ENCODE measurements around the gene OSBPL8. TPM values are rescaled to one million over a fixed set of nuclear protein-coding genes. Genes with fewer than 3 reads are reported as not detected.
A peak's percentile ranks its signal among the peaks of the same experiment; 100 is the strongest.

OSBPL8 gene
- total and polyA plus RNA-seq, 4 donors = 6.9 to 32.5 (median 22.9) TPM

DNA sequence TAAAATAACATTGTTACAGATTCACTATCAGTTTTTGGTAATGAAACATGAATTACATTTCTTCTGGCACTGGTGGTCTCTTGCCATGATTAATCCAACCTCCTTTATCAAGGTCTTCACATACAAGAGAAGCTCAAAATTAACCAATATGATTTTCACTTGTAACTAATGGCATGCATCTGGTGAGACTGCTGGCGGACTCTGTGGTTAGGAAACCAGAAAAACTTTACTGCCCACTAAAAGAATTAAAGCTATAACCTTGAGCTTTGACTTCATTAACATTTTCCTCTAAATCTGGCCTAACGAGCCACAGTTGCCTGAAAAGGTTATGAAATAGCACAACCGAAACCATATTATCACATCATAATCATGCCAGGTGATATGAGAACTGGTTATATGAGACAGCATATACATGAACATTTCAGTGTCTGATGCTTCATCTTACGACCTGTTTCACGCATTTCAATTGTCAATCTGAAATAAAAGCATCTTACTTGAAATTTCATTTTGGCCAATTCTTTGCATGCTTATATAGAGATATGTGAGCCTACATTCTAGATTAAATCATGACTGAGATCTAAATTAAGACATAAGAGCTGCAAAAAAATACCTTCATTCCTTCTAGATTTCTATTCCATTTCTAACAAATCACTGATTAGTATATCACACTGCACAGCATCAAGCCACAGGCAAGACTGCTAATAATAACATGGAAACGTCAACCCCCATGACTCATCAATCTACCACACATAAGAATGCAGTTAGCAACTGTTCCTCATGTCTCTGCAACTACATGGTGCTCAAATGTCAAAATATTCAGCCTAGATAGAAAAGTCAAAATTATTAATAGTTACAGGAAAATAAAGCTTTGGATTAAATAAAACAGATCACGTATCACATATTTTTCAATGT lies 89.3 kb downstream of the OSBPL8 start:
- H3K27me3 ChIP-seq (ENCODE audit: control insufficient read depth in 4 of 4, insufficient read depth in 4 of 4, low read length in 3 of 4) = no peaks in the 10 kb centered on the region
- H3K4me1 ChIP-seq (ENCODE audit: control insufficient read depth in 4 of 4, insufficient read depth in 4 of 4, low read length in 3 of 4) = no peaks in the 10 kb centered on the region
- DNase-seq (ENCODE audit: low spot score) = no peak
- no peak overlapping the region for H3K9ac ChIP-seq (ENCODE audit: low read depth in 1 of 2, low read length in 2 of 2)
- TF ChIP-seq, protein P1, sequence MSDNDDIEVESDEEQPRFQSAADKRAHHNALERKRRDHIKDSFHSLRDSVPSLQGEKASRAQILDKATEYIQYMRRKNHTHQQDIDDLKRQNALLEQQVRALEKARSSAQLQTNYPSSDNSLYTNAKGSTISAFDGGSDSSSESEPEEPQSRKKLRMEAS (IDR thresholded peaks at IDR 0.05) = no peak
- TF ChIP-seq JUND (IDR thresholded peaks at IDR 0.05) = peak; percentile 22 to 23
- no peak overlapping the region for H3K27ac ChIP-seq (ENCODE audit: low read depth in 1 of 2, low read length in 2 of 2)
- no peaks in the 10 kb centered on the region for H3K36me3 ChIP-seq (ENCODE audit: control insufficient read depth in 4 of 4, insufficient read depth in 3 of 4, low read depth in 1 of 4, low read length in 3 of 4)
- WGBS = 89% methylated on average over 7 of the region's 7 CpGs
- H3K4me3 ChIP-seq (ENCODE audit: low read depth in 1 of 3, low read length in 3 of 3) = no peak overlapping the region
- no peaks in the 10 kb centered on the region for H3K9me3 ChIP-seq (ENCODE audit: control insufficient read depth in 4 of 4, low read length in 3 of 4)

DNA sequence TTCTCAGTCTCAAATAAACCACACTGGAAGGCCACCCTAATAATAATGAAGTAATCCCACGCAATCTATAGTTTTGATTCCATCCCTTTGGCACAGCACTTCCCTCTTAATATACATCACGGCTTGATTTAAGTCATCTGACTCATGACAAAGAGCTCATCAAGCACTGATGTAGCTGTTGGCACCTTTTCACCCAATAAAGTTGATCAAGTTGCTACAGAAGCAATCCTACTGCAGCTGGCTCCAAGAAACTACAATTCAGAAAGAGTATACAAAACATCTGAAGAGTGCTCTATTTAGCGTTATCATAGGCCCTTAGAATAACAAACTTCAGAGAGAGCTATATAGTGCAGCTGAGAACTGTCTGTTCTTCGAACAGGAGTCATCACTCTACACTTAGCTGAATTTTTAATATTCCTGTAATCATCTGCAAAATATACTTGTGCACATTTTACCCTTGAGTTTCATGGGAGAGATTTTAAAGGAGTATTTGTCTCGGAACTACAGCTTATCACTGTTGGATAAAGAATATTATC lies 94.9 kb downstream of the OSBPL8 start:
- Histone ChIP-seq H3K9me3 (ENCODE audit: control insufficient read depth in 4 of 4, low read length in 3 of 4) (no peaks in the 10 kb centered on the region), H3K9ac (ENCODE audit: low read depth in 1 of 2, low read length in 2 of 2) (no peak overlapping the region), H3K27me3 (ENCODE audit: control insufficient read depth in 4 of 4, insufficient read depth in 4 of 4, low read length in 3 of 4) (no peaks in the 10 kb centered on the region), H3K4me3 (ENCODE audit: low read depth in 1 of 3, low read length in 3 of 3) (no peak overlapping the region), H3K27ac (ENCODE audit: low read depth in 1 of 2, low read length in 2 of 2) (no peak overlapping the region), H3K4me1 (ENCODE audit: control insufficient read depth in 4 of 4, insufficient read depth in 4 of 4, low read length in 3 of 4) (peaks cover 0 to 2% (median 0%) of the 10 kb centered on the region in 4 donors), H3K36me3 (ENCODE audit: control insufficient read depth in 4 of 4, insufficient read depth in 3 of 4, low read depth in 1 of 4, low read length in 3 of 4) (no peaks in the 10 kb centered on the region)
- TF ChIP-seq EGR1 (IDR thresholded peaks at IDR 0.05; ENCODE audit: low read depth in 2 of 2) (no peak), TAF1 (conservative IDR thresholded peaks at IDR 0.05) (no peak), CTCF (IDR thresholded peaks at IDR 0.05; ENCODE audit: low read depth, low read length, missing input control) (no peak), RXRA (IDR thresholded peaks at IDR 0.05) (no peak), HNF4A (conservative IDR thresholded peaks at IDR 0.05) (no peak), RAD21 (IDR thresholded peaks at IDR 0.05) (no peak), HNF4G (IDR thresholded peaks at IDR 0.05) (no peak)
- TF ChIP-seq, protein P1 (IDR thresholded peaks at IDR 0.05) = no peak
- TF ChIP-seq, protein P2, sequence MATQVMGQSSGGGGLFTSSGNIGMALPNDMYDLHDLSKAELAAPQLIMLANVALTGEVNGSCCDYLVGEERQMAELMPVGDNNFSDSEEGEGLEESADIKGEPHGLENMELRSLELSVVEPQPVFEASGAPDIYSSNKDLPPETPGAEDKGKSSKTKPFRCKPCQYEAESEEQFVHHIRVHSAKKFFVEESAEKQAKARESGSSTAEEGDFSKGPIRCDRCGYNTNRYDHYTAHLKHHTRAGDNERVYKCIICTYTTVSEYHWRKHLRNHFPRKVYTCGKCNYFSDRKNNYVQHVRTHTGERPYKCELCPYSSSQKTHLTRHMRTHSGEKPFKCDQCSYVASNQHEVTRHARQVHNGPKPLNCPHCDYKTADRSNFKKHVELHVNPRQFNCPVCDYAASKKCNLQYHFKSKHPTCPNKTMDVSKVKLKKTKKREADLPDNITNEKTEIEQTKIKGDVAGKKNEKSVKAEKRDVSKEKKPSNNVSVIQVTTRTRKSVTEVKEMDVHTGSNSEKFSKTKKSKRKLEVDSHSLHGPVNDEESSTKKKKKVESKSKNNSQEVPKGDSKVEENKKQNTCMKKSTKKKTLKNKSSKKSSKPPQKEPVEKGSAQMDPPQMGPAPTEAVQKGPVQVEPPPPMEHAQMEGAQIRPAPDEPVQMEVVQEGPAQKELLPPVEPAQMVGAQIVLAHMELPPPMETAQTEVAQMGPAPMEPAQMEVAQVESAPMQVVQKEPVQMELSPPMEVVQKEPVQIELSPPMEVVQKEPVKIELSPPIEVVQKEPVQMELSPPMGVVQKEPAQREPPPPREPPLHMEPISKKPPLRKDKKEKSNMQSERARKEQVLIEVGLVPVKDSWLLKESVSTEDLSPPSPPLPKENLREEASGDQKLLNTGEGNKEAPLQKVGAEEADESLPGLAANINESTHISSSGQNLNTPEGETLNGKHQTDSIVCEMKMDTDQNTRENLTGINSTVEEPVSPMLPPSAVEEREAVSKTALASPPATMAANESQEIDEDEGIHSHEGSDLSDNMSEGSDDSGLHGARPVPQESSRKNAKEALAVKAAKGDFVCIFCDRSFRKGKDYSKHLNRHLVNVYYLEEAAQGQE (IDR thresholded peaks at IDR 0.05) = no peak
- WGBS = 91% methylated on average over 5 of the region's 5 CpGs
- DNase-seq (ENCODE audit: low spot score) = no peak

Data from liver (tissue), 9 donors.